HCT116 (cell line): ENCODE data around the gene POLR1D.

Experiments used
- CEBPB ChIP-seq: IDR thresholded peaks from 2 replicates; pipeline ENCODE4 v1.6.1; 2012; ENCODE audit warnings: low read depth
- CTCF ChIP-seq, 3 experiments: fragments of 200-600 bp in 1 of 3; sonication (generic) in 1 of 3; IDR thresholded peaks in 2 of 3; conservative IDR thresholded peaks in 1 of 3; 2 replicates each; pipeline ENCODE4 v1.5.1; 2012 to 2017; ENCODE audit warnings: low read depth in 2 of 3, low read length in 2 of 3, antibody characterized with exemption in 1 of 3, borderline replicate concordance in 1 of 3, control low read depth in 1 of 3, mild to moderate bottlenecking in 1 of 3, mixed read lengths in 1 of 3, mixed run types in 1 of 3, moderate library complexity in 1 of 3; ENCODE audit not compliant: insufficient read depth in 1 of 3
- EGR1 ChIP-seq: IDR thresholded peaks from 2 replicates; pipeline ENCODE4 v1.6.1; 2012; ENCODE audit warnings: low read depth
- EZH2 ChIP-seq: fragments of 200-600 bp; sonication (generic); IDR thresholded peaks from 2 replicates; pipeline ENCODE4 v1.6.1; 2017; ENCODE audit warnings: antibody characterized with exemption, mixed run types
- REST ChIP-seq: IDR thresholded peaks from 2 replicates; pipeline ENCODE4 v1.6.1; 2012; ENCODE audit warnings: low read depth
- SP1 ChIP-seq: IDR thresholded peaks from 2 replicates; pipeline ENCODE4 v1.6.1; 2012; ENCODE audit warnings: low read depth

GRCh38 chr13:27613628-27614027 lies 8.1 kb upstream of the POLR1D start:
- TF ChIP-seq EGR1 (no peak), REST (no peak), CEBPB (no peak), SP1 (no peak), EZH2 (no peak), CTCF (IDR thresholded peaks at IDR 0.05 in 2 of 3, conservative IDR thresholded peaks at IDR 0.05 in 1 of 3; ENCODE audit: borderline replicate concordance in 1 of 3, insufficient read depth in 1 of 3, low read depth in 2 of 3, low read length in 2 of 3) (no peak)
